ENCODE measurements around the gene MAG. TPM values are rescaled to one million over a fixed set of nuclear protein-coding genes. Genes with fewer than 3 reads are reported as not detected.

The MAG gene
- total RNA-seq, 1 experiment from 2014 or later = 0.41 TPM

- Mint-ChIP-seq H3K36me3 (ENCODE audit: insufficient read depth, unreplicated experiment) (no peaks in the 10 kb centered on the region), H3K27me3 (ENCODE audit: insufficient read depth, unreplicated experiment) (no peaks in the 10 kb centered on the region), H3K4me3 (ENCODE audit: unreplicated experiment) (no peak overlapping the region), H3K27ac (ENCODE audit: unreplicated experiment) (no peak overlapping the region), H3K4me1 (ENCODE audit: low read depth, unreplicated experiment) (peaks cover 18% of the 10 kb centered on the region), H3K9me3 (ENCODE audit: unreplicated experiment) (no peaks in the 10 kb centered on the region)
- Histone ChIP-seq H3K9me3 (no peaks in the 10 kb centered on the region), H3K4me1 (peaks cover 41% of the 10 kb centered on the region), H3K36me3 (ENCODE audit: control insufficient read depth, insufficient read depth, low read length) (no peaks in the 10 kb centered on the region), H3K27me3 (replicated peaks; ENCODE audit: control insufficient read depth, insufficient read depth, low read length) (no peaks in the 10 kb centered on the region), H3K4me3 (ENCODE audit: low read depth, low read length) (no peak overlapping the region)
- POLR2A ChIA-PET = no interaction called here
- no TSS peak for BruUV-seq (replicated peaks)
- TF ChIP-seq CTCF (IDR thresholded peaks at IDR 0.05; ENCODE audit: insufficient read depth in 1 of 2, low read depth in 1 of 2, low read length in 1 of 2, severe bottlenecking in 1 of 2, unreplicated experiment in 1 of 2) = no peak
- DNase-seq = no peak
- CTCF ChIA-PET = interaction anchor here (0.6 kb wide), 1 partner anchor 168 kb away, joined by 4 read pairs; no protein-coding TSS in a partner anchor
- intact Hi-C loops (cut with micrococcal nuclease; ENCODE audit: unreplicated experiment) = no loop called here
Measured at GRCh38 chr19:35310811-35311465, 19.0 kb downstream of the MAG start.

- Histone ChIP-seq H3K4me1 (peaks cover 37% of the 10 kb centered on the region), H3K4me3 (ENCODE audit: low read depth, low read length) (no peak overlapping the region), H3K36me3 (ENCODE audit: control insufficient read depth, insufficient read depth, low read length) (no peaks in the 10 kb centered on the region), H3K9me3 (no peaks in the 10 kb centered on the region), H3K27me3 (replicated peaks; ENCODE audit: control insufficient read depth, insufficient read depth, low read length) (no peaks in the 10 kb centered on the region)
- CTCF ChIA-PET = interaction anchor here (0.6 kb wide), 1 partner anchor 167 kb away, joined by 4 read pairs; no protein-coding TSS in a partner anchor
- no TSS peak for BruUV-seq (replicated peaks)
- no peak for TF ChIP-seq CTCF (IDR thresholded peaks at IDR 0.05; ENCODE audit: insufficient read depth in 1 of 2, low read depth in 1 of 2, low read length in 1 of 2, severe bottlenecking in 1 of 2, unreplicated experiment in 1 of 2)
- Mint-ChIP-seq H3K4me3 (ENCODE audit: unreplicated experiment) (no peak overlapping the region), H3K9me3 (ENCODE audit: unreplicated experiment) (no peaks in the 10 kb centered on the region), H3K27me3 (ENCODE audit: insufficient read depth, unreplicated experiment) (no peaks in the 10 kb centered on the region), H3K4me1 (ENCODE audit: low read depth, unreplicated experiment) (peaks cover 18% of the 10 kb centered on the region), H3K36me3 (ENCODE audit: insufficient read depth, unreplicated experiment) (no peaks in the 10 kb centered on the region), H3K27ac (ENCODE audit: unreplicated experiment) (peak overlapping the region; percentile 45)
- POLR2A ChIA-PET = no interaction called here
- DNase-seq = peak in 1 of 2 experiments; percentile 53
- intact Hi-C loops (cut with micrococcal nuclease; ENCODE audit: unreplicated experiment) = no loop called here
Measured at GRCh38 chr19:35311901-35312665, 20.1 kb downstream of the MAG start.

GRCh38 chr19:35313587-35313986 lies 21.6 kb downstream of the MAG start:
- intact Hi-C loops (cut with micrococcal nuclease; ENCODE audit: unreplicated experiment) = no loop called here
- TF ChIP-seq CTCF (IDR thresholded peaks at IDR 0.05; ENCODE audit: insufficient read depth in 1 of 2, low read depth in 1 of 2, low read length in 1 of 2, severe bottlenecking in 1 of 2, unreplicated experiment in 1 of 2) = no peak
- H3K36me3 ChIP-seq (ENCODE audit: control insufficient read depth, insufficient read depth, low read length) = no peaks in the 10 kb centered on the region
- peaks cover 35% of the 10 kb centered on the region for H3K4me1 ChIP-seq
- H3K9me3 Mint-ChIP-seq (ENCODE audit: unreplicated experiment) = no peaks in the 10 kb centered on the region
- ChIA-PET POLR2A (no interaction called here), CTCF (no interaction called here)
- H3K27me3 Mint-ChIP-seq (ENCODE audit: insufficient read depth, unreplicated experiment) = no peaks in the 10 kb centered on the region
- no peak overlapping the region for H3K4me3 Mint-ChIP-seq (ENCODE audit: unreplicated experiment)
- no peak for DNase-seq
- BruUV-seq (replicated peaks) = no TSS peak
- peaks cover 21% of the 10 kb centered on the region for H3K4me1 Mint-ChIP-seq (ENCODE audit: low read depth, unreplicated experiment)
- no peaks in the 10 kb centered on the region for H3K36me3 Mint-ChIP-seq (ENCODE audit: insufficient read depth, unreplicated experiment)
- H3K27ac Mint-ChIP-seq (ENCODE audit: unreplicated experiment) = no peak overlapping the region
- no peaks in the 10 kb centered on the region for H3K9me3 ChIP-seq
- no peaks in the 10 kb centered on the region for H3K27me3 ChIP-seq (replicated peaks; ENCODE audit: control insufficient read depth, insufficient read depth, low read length)
- no peak overlapping the region for H3K4me3 ChIP-seq (ENCODE audit: low read depth, low read length)
